Measurements from ENCODE around the gene PCDHGA2. TPM values are rescaled to one million over a fixed set of nuclear protein-coding genes. Genes with fewer than 3 reads are reported as not detected.
"Not testable (repeated sequence)": the region's sequence is repeated elsewhere in the genome, so short reads cannot be mapped to it uniquely, and the experiment has no call there.

PCDHGA2 gene
- total and polyA plus RNA-seq, 12 donors = 1.6 to 15.3 (median 10.3) TPM

GRCh38 chr5:141328231-141328630 lies 10.3 kb upstream of the PCDHGA2 start:
- Histone ChIP-seq H3K4me1 (peaks cover 0 to 14% (median 0%) of the 10 kb centered on the region in 9 donors), H3K36me3 (peaks cover 0 to 5% (median 0%) of the 10 kb centered on the region in 9 donors), H3K9me3 (peaks cover 0 to 80% (median 15%) of the 10 kb centered on the region in 11 donors), H3K4me3 (no peak overlapping the region), H3K27me3 (peaks cover 0 to 25% (median 0%) of the 10 kb centered on the region in 7 donors), H3K27ac (no peak overlapping the region)
- intact Hi-C loops (cut with DNase I) = loop anchor here in 5 of 10 donors (5.0 to 10.0 kb wide), 4 partner anchors 83 to 237 kb away; partner anchors contain the start of genes PCDHB12 (in 1 of the 5) and PCDHB15 (in 1 of the 5)
- WGBS, 2 donors = 78 to 79% methylated on average over 8 of the region's 8 CpGs
- TF ChIP-seq CTCF (IDR thresholded peaks at IDR 0.05) = no peak
- no peak for DNase-seq
- no peak for ATAC-seq

GRCh38 chr5:141330299-141331080 lies 8.1 kb upstream of the PCDHGA2 start, which contains the start of gene PCDHGA1:
PCDHGA1 (plus strand) TSS chr5:141330514.
- 21 to 30% methylated on average over 21 of the region's 21 CpGs for WGBS, 2 donors
- Histone ChIP-seq H3K36me3 (peaks cover 0 to 5% (median 0%) of the 10 kb centered on the region in 9 donors), H3K9me3 (peaks cover 0 to 92% (median 15%) of the 10 kb centered on the region in 11 donors), H3K4me3 (peak within 1 kb of the TSS in 9 of 10 donors; percentile 10 to 43 (median 37)), H3K27ac (peak within 1 kb of the TSS in 7 of 10 donors; percentile 24 to 57 (median 34)), H3K27me3 (peaks cover 0 to 48% (median 0%) of the 10 kb centered on the region in 7 donors), H3K4me1 (peaks cover 0 to 14% (median 0%) of the 10 kb centered on the region in 9 donors)
- peak in 7 of 9 donors; percentile 35 to 65 (median 54) for TF ChIP-seq CTCF (IDR thresholded peaks at IDR 0.05)
- no peak for DNase-seq
- ATAC-seq = peak in 7 of 8 donors; percentile 54 to 71 (median 62)
- intact Hi-C loops (cut with DNase I) = loop anchor here in 1 of 10 donors (10.0 kb wide), 1 partner anchor 234 kb away; no protein-coding TSS in a partner anchor

GRCh38 chr5:141332571-141332970 lies 6.0 kb upstream of the PCDHGA2 start:
- Histone ChIP-seq H3K9me3 (peaks cover 0 to 99% (median 19%) of the 10 kb centered on the region in 11 donors), H3K27me3 (peaks cover 0 to 58% (median 0%) of the 10 kb centered on the region in 7 donors)
- not testable (repeated sequence) for H3K36me3 ChIP-seq, DNase-seq, ATAC-seq, H3K4me1 ChIP-seq, H3K27ac ChIP-seq, H3K4me3 ChIP-seq
- intact Hi-C loops (cut with DNase I) = loop anchor here in 1 of 10 donors (10.0 kb wide), 1 partner anchor 232 kb away; no protein-coding TSS in a partner anchor
- 25 to 40% methylated on average over 38 to 39 of the region's 39 CpGs for WGBS, 2 donors

GRCh38 chr5:141340781-141341354 lies 2.3 kb downstream of the PCDHGA2 start:
- not testable (repeated sequence) for H3K36me3 ChIP-seq, DNase-seq, H3K4me1 ChIP-seq
- Histone ChIP-seq H3K9me3 (peaks cover 0 to 99% (median 35%) of the 10 kb centered on the region in 11 donors), H3K27ac (peak overlapping the region in 2 of 10 donors; percentile 77 to 83), H3K27me3 (peaks cover 0 to 54% (median 0%) of the 10 kb centered on the region in 7 donors), H3K4me3 (peak overlapping the region in 9 of 10 donors; percentile 12 to 54 (median 32))
- 49 to 55% methylated on average over 36 to 44 of the region's 45 CpGs for WGBS, 2 donors
- peak in 2 of 8 donors; percentile 29 to 39 for ATAC-seq
- intact Hi-C loops (cut with DNase I) = loop anchor here in 4 of 10 donors (5.0 to 10.0 kb wide), 3 partner anchors 81 to 224 kb away; partner anchors contain the start of gene PCDHGA11 (in 1 of the 4)

GRCh38 chr5:141342773-141343172 lies 4.2 kb downstream of the PCDHGA2 start:
- H3K27me3 ChIP-seq = peaks cover 0 to 41% (median 0%) of the 10 kb centered on the region in 7 donors
- intact Hi-C loops (cut with DNase I) = loop anchor here in 5 of 10 donors (2.0 to 10.0 kb wide), 4 partner anchors 26 to 222 kb away; partner anchors contain the start of gene PCDHGA11 (in 1 of the 5)
- ATAC-seq (peak in 6 of 8 donors; percentile 32 to 74 (median 61)), DNase-seq (no peak)
- 9 to 15% methylated on average over 1 of the region's 1 CpG for WGBS, 2 donors
- H3K36me3 ChIP-seq = no peaks in the 10 kb centered on the region
- TF ChIP-seq CTCF (IDR thresholded peaks at IDR 0.05) = no peak
- H3K9me3 ChIP-seq = peaks cover 0 to 99% (median 31%) of the 10 kb centered on the region in 11 donors
- H3K4me3 ChIP-seq = peak overlapping the region; percentile 4 to 54 (median 26)
- H3K27ac ChIP-seq = peak overlapping the region; percentile 6 to 83 (median 74)
- H3K4me1 ChIP-seq = peaks cover 0 to 12% (median 0%) of the 10 kb centered on the region in 9 donors

All from heart right ventricle (tissue), 16 donors.